ENCODE data around the gene TBX1. TPM values are rescaled to one million over a fixed set of nuclear protein-coding genes. Genes with fewer than 3 reads are reported as not detected.

Gene TBX1
- total RNA-seq, 1 donor from 2014 or later = 5.9 TPM

DNA sequence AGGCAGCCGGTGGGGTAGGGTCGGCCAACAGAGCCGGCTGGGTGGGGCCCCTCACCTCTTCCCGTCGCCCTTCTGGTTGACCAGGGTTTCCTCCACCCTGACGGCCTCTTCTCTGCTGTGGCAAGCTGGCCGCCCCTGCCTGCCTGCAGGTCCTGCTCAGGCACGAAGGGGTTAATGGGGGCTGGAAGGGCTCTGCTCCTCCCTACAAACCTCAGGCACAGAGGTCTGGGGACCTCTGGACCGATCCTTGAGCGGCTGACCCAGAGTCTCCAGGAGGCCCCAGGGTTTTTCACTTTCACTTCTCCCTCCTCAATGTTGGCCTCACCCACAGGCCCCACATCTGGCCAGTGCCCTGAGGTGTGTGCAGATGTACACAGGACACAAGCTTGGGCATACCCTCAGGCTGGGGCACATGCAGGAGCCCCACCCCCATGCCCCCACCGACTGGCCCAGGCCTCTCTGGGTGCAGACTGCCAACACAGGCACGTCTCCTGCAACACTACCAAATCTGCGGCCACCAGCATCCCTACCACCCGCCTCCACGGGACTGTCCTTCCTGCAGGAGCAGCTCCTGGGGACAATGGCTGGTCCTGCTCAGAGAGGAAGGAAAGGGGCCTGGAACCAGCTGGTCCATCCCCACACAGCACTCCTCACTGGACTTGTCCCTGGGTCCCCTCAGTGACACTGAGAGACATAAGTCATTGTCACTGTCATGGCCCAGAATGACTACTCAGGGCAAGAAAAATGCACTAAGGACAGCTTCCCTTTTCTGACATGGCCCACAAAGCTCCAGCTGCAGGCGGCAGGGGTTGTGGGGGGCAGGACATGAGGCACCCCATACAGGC, 3.2 kb upstream of the TBX1 start:
- Mint-ChIP-seq H3K27me3 (peaks cover 75% of the 10 kb centered on the region), H3K4me1 (ENCODE audit: low read depth) (peaks cover 11% of the 10 kb centered on the region), H3K4me3 (ENCODE audit: low read depth) (no peak overlapping the region), H3K9me3 (ENCODE audit: low read depth) (no peaks in the 10 kb centered on the region), H3K36me3 (ENCODE audit: insufficient read depth) (no peaks in the 10 kb centered on the region), H3K27ac (no peak overlapping the region)
- no peak for DNase-seq (ENCODE audit: low spot score, unreplicated experiment)
- TF ChIP-seq, protein P1, sequence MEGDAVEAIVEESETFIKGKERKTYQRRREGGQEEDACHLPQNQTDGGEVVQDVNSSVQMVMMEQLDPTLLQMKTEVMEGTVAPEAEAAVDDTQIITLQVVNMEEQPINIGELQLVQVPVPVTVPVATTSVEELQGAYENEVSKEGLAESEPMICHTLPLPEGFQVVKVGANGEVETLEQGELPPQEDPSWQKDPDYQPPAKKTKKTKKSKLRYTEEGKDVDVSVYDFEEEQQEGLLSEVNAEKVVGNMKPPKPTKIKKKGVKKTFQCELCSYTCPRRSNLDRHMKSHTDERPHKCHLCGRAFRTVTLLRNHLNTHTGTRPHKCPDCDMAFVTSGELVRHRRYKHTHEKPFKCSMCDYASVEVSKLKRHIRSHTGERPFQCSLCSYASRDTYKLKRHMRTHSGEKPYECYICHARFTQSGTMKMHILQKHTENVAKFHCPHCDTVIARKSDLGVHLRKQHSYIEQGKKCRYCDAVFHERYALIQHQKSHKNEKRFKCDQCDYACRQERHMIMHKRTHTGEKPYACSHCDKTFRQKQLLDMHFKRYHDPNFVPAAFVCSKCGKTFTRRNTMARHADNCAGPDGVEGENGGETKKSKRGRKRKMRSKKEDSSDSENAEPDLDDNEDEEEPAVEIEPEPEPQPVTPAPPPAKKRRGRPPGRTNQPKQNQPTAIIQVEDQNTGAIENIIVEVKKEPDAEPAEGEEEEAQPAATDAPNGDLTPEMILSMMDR (IDR thresholded peaks at IDR 0.05; ENCODE audit: unreplicated experiment) = no peak

DNA sequence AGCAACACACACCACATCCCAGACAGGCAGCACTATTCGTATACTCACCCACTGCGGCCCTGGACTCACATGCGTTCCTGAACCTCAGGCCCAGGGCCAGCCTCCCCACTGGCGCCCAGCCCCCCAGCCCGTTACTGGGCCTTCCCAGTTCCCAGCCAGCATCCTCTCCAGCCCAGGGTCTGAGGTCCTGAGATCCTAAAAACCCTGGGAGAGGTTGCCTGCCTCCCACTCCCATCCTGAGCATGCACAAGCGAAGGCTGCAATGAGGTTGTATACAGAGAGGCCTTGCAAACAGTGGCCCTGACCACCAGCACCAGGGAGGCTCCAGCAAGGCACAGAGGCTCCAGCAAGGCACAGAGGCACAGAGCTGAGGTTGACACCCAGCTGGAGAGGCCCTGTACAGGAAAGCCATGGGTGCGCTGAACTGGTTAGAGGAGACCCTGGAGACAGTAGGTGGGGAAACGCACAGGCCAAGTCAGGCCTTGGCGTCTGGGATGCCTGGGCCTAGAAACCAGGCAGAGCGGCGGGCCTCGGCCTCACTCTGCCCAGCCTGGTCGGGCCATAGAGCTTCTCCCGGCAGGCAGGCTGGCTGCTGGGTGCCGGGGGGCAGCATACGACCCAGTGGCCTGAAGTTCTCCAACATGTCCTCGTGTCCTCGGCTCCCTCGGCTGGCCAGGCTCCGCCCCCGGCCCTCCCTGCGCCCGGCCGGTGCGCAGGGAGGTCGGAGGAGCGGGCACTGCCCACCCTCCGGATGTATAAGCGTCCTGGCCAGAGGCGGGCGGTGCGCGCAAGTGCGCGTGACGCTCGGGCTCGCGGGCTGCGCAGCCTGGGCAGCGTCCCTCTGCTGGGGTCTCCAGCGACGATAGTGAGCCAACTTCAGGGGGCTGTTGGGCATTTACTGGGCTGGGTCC, 2.3 kb upstream of the TBX1 start:
- Mint-ChIP-seq H3K4me3 (ENCODE audit: low read depth) (no peak overlapping the region), H3K27me3 (peaks cover 73% of the 10 kb centered on the region)

DNA sequence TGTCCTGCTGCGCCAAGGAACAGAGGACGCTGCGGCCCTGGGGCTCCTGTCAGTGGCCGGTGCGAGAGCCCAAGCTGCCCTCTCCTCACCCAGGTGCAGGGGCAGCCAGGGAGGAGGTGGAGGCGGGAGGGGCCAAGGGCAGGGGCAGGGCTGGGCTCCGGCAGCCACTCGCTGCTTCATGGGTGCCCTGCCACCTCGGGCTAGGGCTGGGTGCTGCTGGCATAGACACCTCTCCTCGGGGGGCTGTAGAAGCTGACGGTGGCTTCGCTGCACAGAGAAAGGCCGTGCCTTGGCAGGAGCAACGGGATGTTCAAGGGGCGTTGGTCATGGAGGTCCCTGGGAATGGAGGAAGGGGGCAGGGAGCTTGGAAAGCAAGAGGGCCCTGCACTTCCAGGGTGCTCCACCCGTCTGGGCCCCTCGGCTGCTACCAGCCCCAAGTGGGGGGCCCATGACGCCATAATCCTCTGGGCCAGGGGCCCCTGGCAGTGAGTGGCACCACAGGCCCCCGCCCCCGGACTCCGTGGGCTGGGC, 1.6 kb upstream of the TBX1 start:
- no peak overlapping the region for H3K4me3 Mint-ChIP-seq (ENCODE audit: low read depth)
- no peaks in the 10 kb centered on the region for H3K36me3 Mint-ChIP-seq (ENCODE audit: insufficient read depth)
- peaks cover 11% of the 10 kb centered on the region for H3K4me1 Mint-ChIP-seq (ENCODE audit: low read depth)
- TF ChIP-seq, protein P1 (IDR thresholded peaks at IDR 0.05; ENCODE audit: unreplicated experiment) = no peak
- H3K27ac Mint-ChIP-seq = no peak overlapping the region
- H3K27me3 Mint-ChIP-seq = peaks cover 69% of the 10 kb centered on the region
- DNase-seq (ENCODE audit: low spot score, unreplicated experiment) = no peak
- no peaks in the 10 kb centered on the region for H3K9me3 Mint-ChIP-seq (ENCODE audit: low read depth)

More for the DNA sequence above, 2.3 kb upstream of the TBX1 start:
- DNase-seq (ENCODE audit: low spot score, unreplicated experiment) = no peak
- Mint-ChIP-seq H3K36me3 (ENCODE audit: insufficient read depth) (no peaks in the 10 kb centered on the region), H3K27ac (no peak overlapping the region), H3K4me1 (ENCODE audit: low read depth) (peaks cover 11% of the 10 kb centered on the region), H3K9me3 (ENCODE audit: low read depth) (no peaks in the 10 kb centered on the region)
- TF ChIP-seq, protein P1 (IDR thresholded peaks at IDR 0.05; ENCODE audit: unreplicated experiment) = no peak

DNA sequence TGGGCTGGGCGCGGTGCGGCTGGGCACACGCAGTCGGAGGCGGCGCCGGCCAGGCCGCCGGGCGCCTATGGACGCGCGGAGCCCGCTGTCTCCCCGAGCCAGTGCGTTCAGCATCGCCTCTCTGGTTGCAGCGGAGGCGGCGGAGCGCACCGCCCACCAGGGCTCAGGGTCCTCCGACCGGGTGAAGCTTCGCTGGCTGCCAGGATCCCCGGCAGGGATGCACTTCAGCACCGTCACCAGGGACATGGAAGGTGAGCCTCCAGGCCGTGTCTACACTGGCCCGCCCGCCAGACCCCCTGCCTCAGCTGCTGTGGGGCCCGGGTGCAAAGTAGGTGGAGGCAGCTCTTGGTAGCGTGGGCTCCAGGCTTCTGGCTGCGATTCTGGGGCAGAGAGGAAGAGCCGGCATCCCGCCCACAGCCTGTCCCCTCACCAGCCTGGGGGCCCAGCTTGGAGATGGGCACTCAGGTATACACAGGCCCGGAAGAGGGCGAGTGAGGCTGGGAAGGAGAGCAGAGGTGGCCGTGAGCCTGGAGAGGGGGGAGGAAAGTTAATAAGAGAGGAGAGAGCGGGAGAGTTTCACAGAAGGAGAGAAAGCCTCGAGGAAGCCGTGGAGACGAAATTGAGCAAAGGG, 1.0 kb upstream of the TBX1 start:
- Mint-ChIP-seq H3K4me1 (ENCODE audit: low read depth) (peaks cover 11% of the 10 kb centered on the region), H3K9me3 (ENCODE audit: low read depth) (no peaks in the 10 kb centered on the region), H3K27me3 (peaks cover 66% of the 10 kb centered on the region), H3K27ac (no peak overlapping the region), H3K36me3 (ENCODE audit: insufficient read depth) (no peaks in the 10 kb centered on the region), H3K4me3 (ENCODE audit: low read depth) (peak overlapping the region; percentile 68)
- TF ChIP-seq, protein P1 (IDR thresholded peaks at IDR 0.05; ENCODE audit: unreplicated experiment) = no peak
- no peak for DNase-seq (ENCODE audit: low spot score, unreplicated experiment)

All from progenitor cell of endocrine pancreas (in vitro differentiated cells).